Measurements from ENCODE around the gene UGT2B11. TPM values are rescaled to one million over a fixed set of nuclear protein-coding genes. Genes with fewer than 3 reads are reported as not detected.
"Not testable (repeated sequence)": the region's sequence is repeated elsewhere in the genome, so short reads cannot be mapped to it uniquely, and the experiment has no call there.

The UGT2B11 gene
- polyA plus RNA-seq = not detected

DNA sequence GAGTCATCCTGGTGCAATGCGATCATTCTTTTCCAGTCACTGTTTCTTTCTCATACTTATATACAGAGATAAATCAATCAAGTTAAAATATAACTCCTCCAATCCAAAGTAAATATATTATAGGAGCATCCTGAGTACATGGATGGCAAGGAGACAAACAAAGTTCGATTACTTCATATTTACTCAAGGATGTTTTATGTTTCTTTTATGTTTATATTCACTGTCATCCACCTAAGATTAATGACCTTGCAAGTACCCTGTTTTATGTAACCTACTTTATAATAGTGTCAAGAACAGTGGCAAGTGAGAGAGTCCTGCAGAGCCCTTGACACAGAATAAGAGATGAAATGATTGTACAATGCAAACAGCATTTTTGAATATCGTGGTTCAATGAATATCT lies at the start of gene UGT2B11:
Gene UGT2B11, minus strand, starts transcription at position 33 of the 400 bp plus-strand sequence. Its CDS starts 26 bp downstream, at position 7.
- WGBS, 3 donors = 18 to 45% (median 43%) methylated on average over 3 of the region's 3 CpGs
- no peak within 1 kb of the TSS for H3K27ac ChIP-seq (ENCODE audit: low read depth, low read length)

DNA sequence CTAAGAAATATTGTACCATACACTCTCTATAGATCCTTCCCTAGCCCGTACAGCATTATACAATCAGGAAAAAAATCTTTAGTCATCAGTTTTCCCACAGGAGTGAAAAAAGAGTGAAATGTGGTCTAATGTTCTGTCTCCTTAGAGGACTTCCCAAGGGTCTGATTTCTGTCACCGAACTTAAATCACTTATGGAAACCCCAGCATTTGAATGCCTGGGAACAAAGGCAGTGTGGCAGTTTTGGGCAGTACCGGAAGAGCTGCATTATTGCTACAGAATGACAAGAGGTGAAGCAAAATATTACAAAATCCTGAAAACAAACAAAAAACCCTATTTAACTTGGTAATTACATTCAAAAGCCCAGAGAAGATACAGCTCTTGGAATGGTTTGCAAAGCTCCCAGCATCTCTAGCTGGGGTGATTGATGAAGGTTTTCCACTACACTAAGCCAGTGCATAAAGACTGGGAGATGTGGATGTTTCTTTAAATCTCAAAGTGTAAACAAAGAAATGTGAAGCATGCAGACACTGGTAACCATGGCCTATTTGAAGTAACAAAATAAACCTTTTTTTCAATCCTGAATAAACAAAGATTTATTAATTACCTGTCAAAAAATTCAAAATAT lies 38.7 kb upstream of the UGT2B11 start:
- 70 to 82% (median 73%) methylated on average over 3 of the region's 3 CpGs for WGBS, 3 donors
- not testable (repeated sequence) for H3K27ac ChIP-seq (ENCODE audit: low read depth, low read length)

DNA sequence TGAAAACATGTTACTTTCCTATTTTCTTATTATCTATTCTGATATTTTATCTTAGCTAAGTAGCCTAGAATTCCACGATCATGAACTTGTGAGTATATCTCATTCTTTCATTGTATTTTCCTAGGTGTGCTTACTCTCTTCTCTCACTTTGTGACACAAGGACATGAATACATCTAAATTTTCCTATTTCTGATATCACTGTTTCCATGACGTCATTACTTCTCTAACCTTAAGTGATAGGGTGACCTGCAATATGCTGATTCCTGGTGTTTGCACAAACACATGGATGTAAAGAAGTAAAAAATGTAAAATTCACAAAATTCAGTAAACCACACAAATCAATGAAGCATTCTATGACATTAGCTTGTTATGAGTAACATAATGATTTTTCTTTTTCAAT lies 36.3 kb upstream of the UGT2B11 start:
- WGBS, 3 donors = 78 to 81% (median 80%) methylated on average over 2 of the region's 2 CpGs
- not testable (repeated sequence) for H3K27ac ChIP-seq (ENCODE audit: low read depth, low read length)

DNA sequence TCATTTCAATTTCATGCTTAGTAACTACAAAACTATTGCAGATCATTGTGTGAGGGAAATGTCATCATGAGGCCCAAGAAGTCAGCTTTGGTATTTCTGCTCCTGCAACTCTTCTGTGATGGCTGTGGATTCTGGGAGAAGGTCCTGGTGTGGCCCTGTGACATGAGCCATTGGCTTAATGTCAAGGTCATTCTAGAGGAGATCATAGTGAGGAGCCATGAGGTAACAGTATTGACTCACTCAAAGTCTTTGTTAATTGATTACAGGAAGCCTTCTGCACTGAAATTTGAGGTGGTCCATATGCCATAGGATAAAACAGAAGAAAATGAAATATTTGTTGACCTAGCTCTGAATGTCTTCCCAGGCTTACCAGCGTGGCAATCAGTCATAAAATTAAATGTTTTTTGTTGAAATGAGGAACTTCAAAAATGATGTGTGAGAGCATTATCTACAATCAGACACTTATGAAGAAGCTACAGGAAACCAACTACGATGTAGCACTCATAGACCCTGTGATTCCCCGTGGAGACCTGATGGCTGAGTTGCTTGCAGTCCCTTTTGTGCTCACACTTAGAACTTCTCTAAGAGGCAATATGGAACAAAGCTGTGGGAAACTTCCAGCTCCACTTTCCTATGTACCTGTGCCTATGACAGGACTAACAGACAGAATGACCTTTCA lies 28.2 kb upstream of the UGT2B11 start:
- H3K27ac ChIP-seq (ENCODE audit: low read depth, low read length) = not testable (repeated sequence)
- 52 to 86% (median 72%) methylated on average over 3 of the region's 3 CpGs for WGBS, 3 donors

DNA sequence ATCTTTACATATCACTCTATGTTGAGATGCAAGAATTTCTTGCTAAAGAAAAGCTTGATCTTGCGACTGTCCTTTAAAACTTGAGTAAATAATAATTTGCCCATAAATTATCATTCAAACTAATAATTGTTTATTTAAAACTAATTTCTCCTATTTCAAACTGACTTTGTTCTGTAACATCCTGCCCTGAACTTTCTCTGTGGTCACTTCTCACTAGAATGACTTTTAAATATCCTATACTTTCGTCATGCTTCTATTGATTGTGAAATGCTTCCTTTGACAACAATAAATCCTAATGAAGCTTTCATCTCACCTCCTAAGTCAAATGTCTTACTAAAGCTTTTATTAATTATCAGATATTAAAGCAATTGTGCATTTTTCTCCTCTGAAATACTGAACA lies 27.2 kb upstream of the UGT2B11 start:
- not testable (repeated sequence) for H3K27ac ChIP-seq (ENCODE audit: low read depth, low read length)
- 64 to 87% (median 71%) methylated on average over 2 of the region's 2 CpGs for WGBS, 3 donors

DNA sequence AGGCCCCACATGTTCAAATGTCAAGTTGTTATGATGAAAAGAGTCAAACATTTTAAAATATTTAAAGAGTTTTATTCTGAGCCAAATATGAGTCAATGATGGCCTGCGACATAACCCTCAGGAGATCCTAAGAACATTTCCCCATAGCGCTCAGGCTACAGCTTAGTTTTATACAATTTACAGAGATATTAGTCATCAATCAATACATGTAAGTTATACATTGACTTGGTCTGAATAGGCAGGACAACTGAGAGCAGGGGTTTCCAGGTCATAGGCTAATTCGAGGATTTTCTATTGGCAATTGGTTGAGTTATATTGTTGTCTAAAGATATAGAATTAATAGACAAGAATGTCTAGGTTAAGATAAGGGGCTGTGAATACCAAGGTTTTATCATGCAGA lies 26.2 kb upstream of the UGT2B11 start:
- H3K27ac ChIP-seq (ENCODE audit: low read depth, low read length) = not testable (repeated sequence)
- 64 to 87% (median 86%) methylated on average over 3 of the region's 3 CpGs for WGBS, 3 donors

DNA sequence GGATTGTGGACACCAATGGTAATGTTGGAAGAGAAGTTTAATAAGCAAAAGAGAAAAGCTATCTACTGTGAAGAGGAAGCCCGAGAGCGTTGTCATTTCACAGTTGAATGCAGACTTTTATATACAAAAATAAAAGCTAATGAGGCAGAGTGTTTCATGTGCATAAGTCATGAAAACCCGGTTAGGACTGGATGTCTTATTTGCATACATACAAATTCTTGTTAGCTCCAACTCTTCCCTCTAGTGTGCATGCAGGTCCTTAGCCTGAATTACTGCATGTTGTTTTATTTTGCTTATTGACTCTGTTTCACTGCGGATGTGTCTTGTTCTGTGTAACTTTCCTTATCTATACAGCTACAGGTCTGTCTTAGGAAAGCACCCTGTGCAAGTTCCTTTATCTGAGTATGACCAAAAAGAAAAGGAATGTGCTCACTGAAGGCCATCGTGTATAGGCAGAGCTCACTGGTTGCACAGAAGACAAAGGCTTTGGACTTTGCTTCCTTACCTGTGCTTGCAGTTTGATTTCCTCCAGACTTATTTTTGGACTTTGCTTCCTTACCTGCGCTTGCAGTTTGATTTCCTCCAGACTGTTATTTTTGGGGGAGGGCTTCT lies 25.1 kb upstream of the UGT2B11 start:
- 60 to 71% (median 67%) methylated on average over 6 of the region's 6 CpGs for WGBS, 3 donors
- no peak overlapping the region for H3K27ac ChIP-seq (ENCODE audit: low read depth, low read length)

DNA sequence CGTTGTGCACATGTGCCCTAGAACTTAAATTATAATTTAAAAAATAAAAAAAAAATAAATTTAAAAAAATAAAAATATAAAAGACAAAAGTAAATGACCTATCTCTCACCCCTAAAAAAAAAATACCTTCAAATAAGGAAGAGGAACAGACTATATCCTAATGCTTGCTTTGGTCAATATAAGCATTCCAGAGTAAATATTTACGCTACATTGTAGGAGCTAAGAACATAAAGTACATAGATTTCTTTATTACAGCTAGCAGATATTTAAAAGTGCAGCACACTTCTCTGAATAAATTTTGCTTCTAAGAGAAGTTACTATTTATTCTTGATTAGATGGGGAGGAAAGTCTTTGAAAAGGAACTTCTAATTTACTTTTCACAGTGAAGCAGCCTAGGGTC lies 24.5 kb upstream of the UGT2B11 start:
- 79 to 97% (median 86%) methylated on average over 2 of the region's 2 CpGs for WGBS, 3 donors
- no peak overlapping the region for H3K27ac ChIP-seq (ENCODE audit: low read depth, low read length)

DNA sequence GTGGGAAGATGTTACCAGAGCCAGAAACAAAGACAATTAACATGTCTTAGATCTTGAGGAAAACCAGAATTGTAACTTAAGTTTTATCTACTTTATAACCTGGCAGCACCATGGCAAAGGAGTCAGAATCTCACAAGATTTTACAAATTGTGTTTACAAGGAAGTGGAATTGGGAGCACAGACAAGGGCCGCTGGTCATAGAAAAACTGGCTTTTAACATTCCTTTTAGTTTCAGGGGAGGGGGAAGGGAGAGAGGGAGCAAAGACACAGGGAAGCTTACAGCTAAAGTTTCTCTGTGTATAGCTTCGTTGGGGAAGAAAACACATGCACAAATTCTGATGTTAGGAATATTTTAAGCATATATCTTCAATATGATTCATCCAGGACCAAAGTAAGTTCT lies 10.3 kb upstream of the UGT2B11 start:
- 17 to 33% (median 18%) methylated on average over 2 of the region's 2 CpGs for WGBS, 3 donors
- H3K27ac ChIP-seq (ENCODE audit: low read depth, low read length) = no peak overlapping the region

DNA sequence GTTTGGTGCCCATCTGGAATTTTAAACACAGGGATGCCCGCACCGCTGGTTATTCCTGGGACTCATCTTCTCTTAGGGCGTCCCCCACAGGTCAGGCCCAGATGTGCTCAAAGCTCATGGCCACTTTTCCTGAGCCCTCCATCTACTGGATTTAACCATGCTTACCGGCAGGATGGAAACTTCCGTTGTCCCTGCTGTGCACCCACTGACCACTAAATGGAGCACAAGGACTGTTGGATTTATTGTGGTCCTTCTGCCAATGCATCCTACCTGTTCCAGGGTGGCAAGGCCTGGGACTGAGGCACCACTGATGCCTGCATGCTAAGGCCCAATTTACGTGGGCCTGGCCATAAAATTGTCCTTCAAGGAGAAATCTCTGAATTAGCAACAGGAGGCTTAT lies 8.7 kb upstream of the UGT2B11 start:
- H3K27ac ChIP-seq (ENCODE audit: low read depth, low read length) = not testable (repeated sequence)
- WGBS, 3 donors = 91 to 94% (median 93%) methylated on average over 6 of the region's 6 CpGs

DNA sequence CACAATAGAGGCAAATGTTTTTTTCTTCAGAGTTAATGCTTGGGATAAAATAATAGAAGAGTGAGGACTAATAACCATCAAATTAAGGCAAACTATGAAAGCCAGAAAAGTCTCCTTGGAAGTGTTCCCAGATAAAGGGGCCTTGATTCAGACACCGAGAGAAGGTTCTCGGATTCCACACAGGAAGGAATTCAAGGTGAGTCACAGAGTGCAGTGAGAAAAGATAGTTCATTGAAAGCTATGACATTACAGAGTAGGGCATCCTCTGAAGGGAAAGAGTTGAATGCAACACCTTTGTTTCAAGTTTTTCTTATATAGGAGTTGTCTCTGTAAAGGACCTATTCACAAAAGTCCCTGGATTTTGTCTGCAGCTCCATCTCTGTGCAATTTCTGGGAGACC lies 3.9 kb upstream of the UGT2B11 start:
- 79 to 100% (median 86%) methylated on average over 2 of the region's 2 CpGs for WGBS, 3 donors
- H3K27ac ChIP-seq (ENCODE audit: low read depth, low read length) = not testable (repeated sequence)

DNA sequence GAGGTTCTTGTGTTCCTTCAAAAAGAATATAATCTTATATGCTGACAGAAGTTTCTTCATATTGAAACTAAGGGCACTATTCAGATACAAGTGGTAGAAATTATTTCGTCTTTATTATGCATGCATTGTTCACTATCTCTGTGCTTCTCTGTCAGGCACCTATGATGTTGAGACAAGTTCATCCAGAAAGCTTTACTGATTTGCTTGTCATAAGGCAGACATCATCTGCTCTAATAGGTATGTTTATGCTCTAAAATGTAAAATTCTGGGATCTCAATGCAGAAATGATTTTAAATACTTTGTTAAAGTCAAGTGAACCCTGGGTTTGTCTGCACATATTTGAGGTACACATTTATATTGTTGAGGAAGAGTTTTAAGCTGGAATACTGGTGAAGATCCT lies 3.6 kb downstream of the UGT2B11 start:
- WGBS, 3 donors = 82 to 94% (median 88%) methylated on average over 1 of the region's 1 CpG
- H3K27ac ChIP-seq (ENCODE audit: low read depth, low read length) = no peak overlapping the region

DNA sequence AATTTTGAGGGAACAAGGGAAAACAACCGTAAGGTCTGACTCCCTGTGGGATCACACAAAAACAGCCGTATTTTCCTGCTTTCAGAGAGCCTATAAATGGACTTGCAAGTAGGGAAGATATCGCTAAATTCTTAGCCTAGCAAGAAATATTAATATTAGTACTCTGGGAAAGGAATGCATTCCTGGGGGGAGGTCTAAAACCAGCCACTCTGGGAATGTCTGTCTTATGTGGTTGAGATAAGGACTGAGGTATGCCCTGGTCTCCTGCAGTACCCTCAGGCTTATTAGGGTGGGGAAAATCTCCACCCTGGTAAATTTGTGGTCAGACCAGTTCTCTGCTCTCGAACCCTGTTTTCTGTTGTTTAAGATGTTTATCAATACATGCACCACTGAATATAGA lies 16.0 kb downstream of the UGT2B11 start:
- H3K27ac ChIP-seq (ENCODE audit: low read depth, low read length) = not testable (repeated sequence)
- 80 to 88% (median 81%) methylated on average over 4 of the region's 4 CpGs for WGBS, 3 donors

DNA sequence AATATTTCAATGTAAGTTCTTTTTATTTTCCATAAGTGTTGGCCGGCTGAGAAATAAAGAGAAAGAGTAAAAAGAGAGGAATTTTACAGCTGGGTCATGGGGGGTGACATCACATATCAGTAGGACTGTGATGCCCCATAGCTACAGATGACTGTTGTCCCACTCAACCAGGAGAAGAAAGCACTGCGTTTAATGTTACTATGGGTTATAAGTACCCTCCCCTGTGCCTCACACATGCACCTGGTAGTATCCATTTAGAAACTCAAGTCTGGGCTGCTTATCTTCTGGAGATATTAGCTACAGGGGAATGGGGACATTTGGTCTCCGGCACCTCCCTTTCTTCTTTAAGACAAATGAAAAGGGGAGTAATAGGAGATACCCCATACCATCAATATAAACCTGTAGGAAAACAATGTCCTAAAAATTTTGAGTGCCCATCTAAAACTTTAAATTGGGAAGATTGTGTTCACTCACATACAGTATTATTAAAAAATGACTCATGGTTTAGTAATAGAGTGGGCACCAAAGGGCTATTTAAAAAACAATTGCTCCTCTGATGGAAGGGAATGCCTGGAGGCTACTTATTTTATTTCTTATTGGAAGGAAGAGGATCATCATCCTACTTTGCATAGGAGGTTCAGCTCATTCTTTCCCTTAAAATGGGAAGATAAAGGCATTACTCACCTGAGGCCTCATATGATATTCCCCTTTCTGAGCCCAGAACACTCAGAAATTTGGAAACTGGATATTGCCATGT lies 18.2 kb downstream of the UGT2B11 start:
- H3K27ac ChIP-seq (ENCODE audit: low read depth, low read length) = no peak overlapping the region
- 80 to 91% (median 85%) methylated on average over 3 of the region's 3 CpGs for WGBS, 3 donors

DNA sequence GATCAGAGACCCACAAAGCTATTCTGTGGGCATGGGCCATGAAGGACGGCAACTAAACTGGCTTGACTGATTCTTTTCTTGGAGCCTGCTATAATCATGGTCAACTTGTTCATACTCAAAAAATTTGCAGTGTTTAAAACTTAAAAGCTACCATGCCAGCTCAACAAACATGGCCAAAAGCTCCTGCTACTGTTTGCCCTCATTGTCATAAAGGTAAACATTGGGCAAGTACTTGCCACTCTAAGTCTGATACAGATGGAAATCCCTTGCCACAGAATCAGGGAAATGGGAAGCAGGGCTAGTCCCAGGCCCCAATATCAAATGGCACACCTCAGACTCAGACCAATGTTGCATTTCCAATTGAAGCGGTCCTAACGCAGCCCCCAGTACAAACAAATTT lies 20.4 kb downstream of the UGT2B11 start:
- H3K27ac ChIP-seq (ENCODE audit: low read depth, low read length) = no peak overlapping the region
- 89 to 95% (median 89%) methylated on average over 3 of the region's 3 CpGs for WGBS, 3 donors

DNA sequence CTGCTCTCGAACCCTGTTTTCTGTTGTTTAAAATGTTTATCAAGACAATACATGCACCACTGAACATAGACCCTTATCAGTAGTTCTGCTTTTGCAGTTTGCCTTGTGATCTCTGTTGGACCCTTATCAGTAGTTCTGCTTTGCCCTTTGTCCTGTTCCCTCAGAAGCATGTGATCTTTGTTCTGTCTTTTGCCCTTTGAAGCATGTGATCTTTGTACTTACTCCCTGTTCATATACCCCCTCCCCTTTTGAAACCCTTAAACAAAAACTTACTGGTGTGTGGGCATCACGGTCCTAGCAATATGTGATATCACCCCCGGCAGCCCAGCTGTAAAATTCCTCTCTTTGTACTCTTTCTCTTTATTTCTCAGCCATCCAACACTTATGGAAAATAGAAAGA lies 22.6 kb downstream of the UGT2B11 start:
- H3K27ac ChIP-seq (ENCODE audit: low read depth, low read length) = not testable (repeated sequence)
- WGBS, 3 donors = 73 to 78% (median 77%) methylated on average over 3 of the region's 3 CpGs

DNA sequence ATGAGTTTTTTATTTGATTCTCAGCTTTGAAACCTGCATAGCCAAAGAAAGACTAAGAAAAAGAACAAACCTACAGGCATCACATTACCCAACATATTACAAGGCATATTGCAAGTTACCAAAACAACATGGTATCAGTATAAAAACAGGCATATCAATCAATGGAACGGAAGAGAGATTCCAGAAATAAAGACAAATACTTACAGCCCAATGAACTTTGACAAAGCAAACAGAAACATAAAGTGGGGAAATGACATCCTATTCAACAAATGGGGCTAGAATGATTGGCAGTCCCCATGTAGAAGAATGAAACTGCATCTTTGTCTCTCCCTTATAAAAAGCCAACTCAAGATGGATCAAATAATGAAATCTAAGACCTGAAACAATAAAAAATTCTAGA lies 23.9 kb downstream of the UGT2B11 start:
- WGBS, 3 donors = 30 to 48% (median 35%) methylated on average over 1 of the region's 1 CpG

DNA sequence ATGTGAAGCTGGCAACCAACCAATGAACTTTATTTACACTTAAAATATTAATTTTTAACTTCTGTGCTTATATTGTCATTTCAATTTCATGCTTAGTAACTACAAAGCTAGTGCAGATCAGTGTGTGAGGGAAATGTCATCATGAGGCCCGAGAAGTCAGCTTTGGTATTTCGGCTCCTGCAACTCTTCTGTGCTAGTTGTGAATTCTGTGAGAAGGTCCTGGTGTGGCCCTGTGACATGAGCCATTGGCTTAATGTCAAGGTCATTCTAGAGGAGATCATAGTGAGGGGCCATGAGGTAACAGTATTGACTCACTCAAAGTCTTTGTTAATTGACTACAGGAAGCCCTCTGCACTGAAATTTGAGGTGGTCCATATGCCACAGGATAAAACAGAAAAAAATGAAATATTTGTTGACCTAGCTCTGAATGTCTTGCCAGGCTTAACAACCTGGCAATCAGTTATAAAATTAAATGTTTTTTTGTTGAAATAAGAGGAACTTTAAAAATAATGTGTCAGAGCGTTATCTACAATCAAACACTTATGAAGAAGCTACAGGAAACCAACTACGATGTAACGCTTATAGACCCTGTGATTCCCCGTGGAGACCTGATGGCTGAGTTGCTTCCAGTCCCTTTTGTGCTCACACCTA lies 32.9 kb downstream of the UGT2B11 start:
- H3K27ac ChIP-seq (ENCODE audit: low read depth, low read length) = not testable (repeated sequence)
- WGBS, 3 donors = 67 to 73% (median 69%) methylated on average over 6 of the region's 6 CpGs

More for the DNA sequence above, 23.9 kb downstream of the UGT2B11 start:
- not testable (repeated sequence) for H3K27ac ChIP-seq (ENCODE audit: low read depth, low read length)

DNA sequence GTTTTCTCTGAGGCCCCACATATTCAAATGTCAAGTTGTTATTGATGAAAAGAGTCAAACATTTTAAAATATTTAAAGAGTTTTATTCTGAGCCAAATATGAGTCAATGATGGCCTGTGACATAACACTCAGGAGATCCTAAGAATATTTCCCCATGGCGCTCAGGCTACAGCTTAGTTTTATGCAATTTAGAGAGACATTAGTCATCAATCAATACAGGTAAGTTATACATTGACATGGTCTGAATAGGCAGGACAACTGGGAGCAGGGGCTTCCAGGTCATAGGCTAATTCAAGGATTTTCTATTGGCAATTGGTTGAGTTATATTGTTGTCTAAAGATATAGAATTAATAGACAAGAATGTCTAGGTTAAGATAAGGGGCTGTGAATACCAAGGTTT lies 34.7 kb downstream of the UGT2B11 start:
- WGBS, 3 donors = 63 to 92% (median 78%) methylated on average over 1 of the region's 1 CpG
- H3K27ac ChIP-seq (ENCODE audit: low read depth, low read length) = not testable (repeated sequence)

Measured in adipose tissue (tissue), 3 donors.